Lower lobe of right lung (tissue), 2 donors: ENCODE data around the gene APOL2. TPM values are rescaled to one million over a fixed set of nuclear protein-coding genes. Genes with fewer than 3 reads are reported as not detected.
A peak's percentile ranks its signal among the peaks of the same experiment; 100 is the strongest.

Source experiments
- ATAC-seq, 2 donors: fragments of 200-7000 bp; cut with Tn5 transposase; one replicate each; pipeline ENCODE4 v1.9.1; 2020 to 2022; ENCODE audit warnings: mild to moderate bottlenecking in 2 of 2, moderate library complexity in 2 of 2
- DNase-seq: peaks from one replicate; pipeline ENCODE4 v3.0.0-alpha.2; 2020
- H3K27ac ChIP-seq: fragments of 200-600 bp; one replicate; pipeline ENCODE4 v1.8.0; 2022
- H3K27me3 ChIP-seq: fragments of 200-600 bp; one replicate; pipeline ENCODE4 v1.8.0; 2022; ENCODE audit warnings: low read depth
- H3K36me3 ChIP-seq: fragments of 200-600 bp; one replicate; pipeline ENCODE4 v1.8.0; 2022; ENCODE audit warnings: mild to moderate bottlenecking
- H3K4me1 ChIP-seq: fragments of 200-600 bp; one replicate; pipeline ENCODE4 v1.8.0; 2022
- H3K4me3 ChIP-seq: fragments of 200-600 bp; one replicate; pipeline ENCODE4 v1.8.0; 2022; ENCODE audit warnings: mild to moderate bottlenecking
- H3K9me3 ChIP-seq: fragments of 200-600 bp; one replicate; pipeline ENCODE4 v1.8.0; 2022
- intact Hi-C: fragments of 100-400 bp; cut with DNase I; formaldehyde crosslinking; loops from one replicate; pipeline ENCODE4 v1.11.0; 2022
- total RNA-seq: library from RNA; stranded (reverse); fragmentation: NEBNext Ultra II Directional; extraction: Animal tissue kit (Norgen Biotek cat#: 25700); gene quantifications from one replicate; pipeline ENCODE4 v1.2.1, GENCODE V29; 2021
- TF ChIP-seq, protein P1 (sequence below): fragments of 200-600 bp; IDR thresholded peaks from one replicate; pipeline ENCODE4 v1.8.0; 2022; ENCODE audit warnings: antibody characterized with exemption, mild to moderate bottlenecking
- donor health status: DM: no; HTN: yes; CAD: no; lungs with severe emphysema.

The APOL2 gene
- total RNA-seq, 1 donor from 2014 or later: 56.0 TPM

DNA sequence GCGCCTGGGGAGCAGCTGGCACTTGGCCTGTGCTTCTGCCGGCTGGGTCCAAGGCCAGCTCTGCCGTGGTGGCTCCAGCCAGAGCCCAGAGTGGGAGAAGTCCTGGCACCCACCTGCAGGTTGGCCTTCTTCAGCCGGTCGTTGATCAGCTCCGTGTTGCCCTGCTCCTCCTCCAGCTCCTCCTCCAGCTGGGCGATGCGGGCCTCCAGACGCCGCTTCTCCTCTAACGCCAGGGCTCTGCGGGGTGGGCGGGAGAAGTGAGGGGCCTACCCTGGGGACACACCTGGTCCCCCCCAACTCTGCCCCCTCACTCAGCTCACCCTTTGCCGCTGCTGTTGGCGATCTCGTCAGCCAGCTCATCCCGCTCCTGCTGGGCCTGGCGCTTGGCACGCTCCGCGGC is 46.2 kb upstream of the APOL2 start:
- H3K27me3 ChIP-seq: no peaks in the 10 kb centered on the region
- DNase-seq: peak; percentile 44
- intact Hi-C loops: no loop called here
- H3K9me3 ChIP-seq: no peaks in the 10 kb centered on the region
- TF ChIP-seq, protein P1, sequence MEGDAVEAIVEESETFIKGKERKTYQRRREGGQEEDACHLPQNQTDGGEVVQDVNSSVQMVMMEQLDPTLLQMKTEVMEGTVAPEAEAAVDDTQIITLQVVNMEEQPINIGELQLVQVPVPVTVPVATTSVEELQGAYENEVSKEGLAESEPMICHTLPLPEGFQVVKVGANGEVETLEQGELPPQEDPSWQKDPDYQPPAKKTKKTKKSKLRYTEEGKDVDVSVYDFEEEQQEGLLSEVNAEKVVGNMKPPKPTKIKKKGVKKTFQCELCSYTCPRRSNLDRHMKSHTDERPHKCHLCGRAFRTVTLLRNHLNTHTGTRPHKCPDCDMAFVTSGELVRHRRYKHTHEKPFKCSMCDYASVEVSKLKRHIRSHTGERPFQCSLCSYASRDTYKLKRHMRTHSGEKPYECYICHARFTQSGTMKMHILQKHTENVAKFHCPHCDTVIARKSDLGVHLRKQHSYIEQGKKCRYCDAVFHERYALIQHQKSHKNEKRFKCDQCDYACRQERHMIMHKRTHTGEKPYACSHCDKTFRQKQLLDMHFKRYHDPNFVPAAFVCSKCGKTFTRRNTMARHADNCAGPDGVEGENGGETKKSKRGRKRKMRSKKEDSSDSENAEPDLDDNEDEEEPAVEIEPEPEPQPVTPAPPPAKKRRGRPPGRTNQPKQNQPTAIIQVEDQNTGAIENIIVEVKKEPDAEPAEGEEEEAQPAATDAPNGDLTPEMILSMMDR: no peak
- peaks cover 14% of the 10 kb centered on the region for H3K4me1 ChIP-seq
- H3K36me3 ChIP-seq: peaks cover 95% of the 10 kb centered on the region
- ATAC-seq: no peak
- H3K4me3 ChIP-seq: no peak overlapping the region
- peak overlapping the region; percentile 60 for H3K27ac ChIP-seq

DNA sequence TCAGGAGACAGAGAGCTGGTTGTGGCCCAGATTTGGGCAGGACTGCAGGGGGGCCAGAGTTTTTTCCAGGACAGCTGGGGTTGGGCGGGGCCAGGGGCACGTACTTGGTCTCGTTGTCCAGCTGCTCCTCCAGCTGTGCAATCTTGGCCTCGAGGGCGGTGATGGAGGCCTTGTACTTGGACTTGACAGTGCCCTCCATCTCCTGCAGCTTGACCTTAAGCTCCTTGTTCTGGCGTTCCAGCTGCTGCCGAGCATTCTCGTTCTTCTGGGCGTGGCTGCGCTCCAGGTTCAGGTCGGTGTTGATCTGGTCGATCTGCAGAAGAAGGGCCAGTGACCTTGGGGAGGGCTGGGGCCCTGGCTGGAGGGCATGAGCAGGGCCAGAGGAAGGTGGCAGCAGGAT is 45.7 kb upstream of the APOL2 start:
- TF ChIP-seq, protein P1: no peak
- intact Hi-C loops: no loop called here
- ATAC-seq: no peak

DNA sequence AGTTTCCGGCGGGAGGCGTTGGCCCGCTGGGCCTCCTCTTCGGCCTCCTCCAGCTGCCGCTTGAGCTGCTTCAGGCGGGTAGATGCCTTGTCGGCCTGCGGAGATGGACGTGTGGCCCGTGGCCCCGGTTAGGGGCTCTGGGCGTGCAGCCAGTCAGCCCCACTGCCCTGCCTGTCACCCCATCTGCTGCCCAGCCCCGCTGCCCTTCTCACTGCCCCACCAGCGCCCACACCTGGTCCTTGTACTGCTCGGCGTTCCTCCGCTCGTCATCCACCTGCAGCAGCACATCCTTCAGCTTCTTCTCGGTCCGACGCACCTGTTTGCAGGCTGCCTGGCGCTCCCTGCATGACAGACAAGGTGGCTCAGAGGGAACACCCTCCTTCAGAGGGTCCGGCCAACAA is 44.8 kb upstream of the APOL2 start:
- no peak for ATAC-seq
- H3K27me3 ChIP-seq: no peaks in the 10 kb centered on the region
- intact Hi-C loops: no loop called here
- no peak overlapping the region for H3K4me3 ChIP-seq
- no peak overlapping the region for H3K27ac ChIP-seq
- peaks cover 6% of the 10 kb centered on the region for H3K4me1 ChIP-seq
- TF ChIP-seq, protein P1: no peak
- peaks cover 96% of the 10 kb centered on the region for H3K36me3 ChIP-seq
- H3K9me3 ChIP-seq: no peaks in the 10 kb centered on the region
- DNase-seq: no peak

More for the DNA sequence above, 45.7 kb upstream of the APOL2 start:
- Histone ChIP-seq H3K27me3 (no peaks in the 10 kb centered on the region), H3K4me1 (peaks cover 14% of the 10 kb centered on the region), H3K36me3 (peaks cover 99% of the 10 kb centered on the region), H3K27ac (no peak overlapping the region), H3K4me3 (no peak overlapping the region), H3K9me3 (no peaks in the 10 kb centered on the region)
- DNase-seq: no peak

DNA sequence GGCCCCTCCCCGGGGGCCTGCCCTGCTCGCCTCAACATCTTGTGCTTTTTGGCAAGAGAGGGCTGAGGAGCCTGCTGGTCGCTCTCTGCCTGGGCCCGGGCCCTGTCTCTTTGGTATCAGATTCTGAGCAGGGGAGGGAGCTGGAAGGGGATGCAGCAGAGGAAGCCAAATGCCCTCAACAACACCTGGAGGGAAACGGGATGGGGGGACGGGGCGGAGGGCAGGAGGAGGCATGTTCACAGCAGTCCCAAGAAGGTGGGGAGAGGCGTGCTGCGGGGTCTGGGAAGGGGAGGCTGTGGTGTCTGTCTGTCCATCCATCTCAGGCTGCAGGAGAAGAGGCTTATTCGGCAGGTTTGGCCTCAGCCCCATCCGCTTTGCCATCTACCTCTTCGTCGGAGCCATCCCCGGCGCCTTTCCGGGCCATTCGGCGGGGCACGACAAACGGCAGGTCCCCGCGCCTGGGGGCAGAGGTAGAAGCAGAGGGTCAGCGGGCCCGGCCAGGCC is 43.1 kb upstream of the APOL2 start:
- no peak for ATAC-seq
- peaks cover 78% of the 10 kb centered on the region for H3K36me3 ChIP-seq
- DNase-seq: no peak
- H3K4me1 ChIP-seq: peaks cover 7% of the 10 kb centered on the region
- no peak overlapping the region for H3K4me3 ChIP-seq
- no peaks in the 10 kb centered on the region for H3K27me3 ChIP-seq
- TF ChIP-seq, protein P1: no peak
- intact Hi-C loops: no loop called here
- no peaks in the 10 kb centered on the region for H3K9me3 ChIP-seq
- no peak overlapping the region for H3K27ac ChIP-seq

DNA sequence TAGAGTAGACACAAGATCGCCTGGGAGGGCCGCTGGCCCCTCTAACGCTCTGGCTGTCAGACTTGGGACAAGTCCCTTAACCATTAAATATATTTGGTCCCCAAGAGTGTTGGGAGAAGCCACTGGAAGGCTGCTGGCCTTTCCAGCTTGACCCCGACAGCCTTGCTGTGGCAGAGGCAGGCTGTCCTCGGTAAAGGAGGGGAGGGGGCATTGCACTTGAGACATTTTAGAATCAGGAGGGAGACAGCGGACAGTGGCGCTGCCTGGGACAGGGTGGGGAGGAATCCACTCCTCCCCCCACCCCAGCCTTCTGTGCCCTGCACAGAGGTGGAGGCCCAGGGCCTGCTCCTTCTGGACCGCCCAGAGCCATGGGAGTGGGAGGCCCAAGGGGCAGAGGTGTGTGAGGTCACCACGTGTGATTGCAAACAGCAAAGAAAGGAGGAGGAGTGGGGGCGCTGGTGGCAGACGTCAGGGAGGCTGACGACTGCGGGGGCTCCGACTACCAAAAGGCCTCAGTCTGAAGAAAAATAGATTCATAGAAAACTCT is 42.5 kb upstream of the APOL2 start:
- ATAC-seq: no peak
- no peak overlapping the region for H3K4me3 ChIP-seq
- intact Hi-C loops: no loop called here
- no peaks in the 10 kb centered on the region for H3K9me3 ChIP-seq
- no peak for DNase-seq
- H3K27ac ChIP-seq: no peak overlapping the region
- peaks cover 73% of the 10 kb centered on the region for H3K36me3 ChIP-seq
- TF ChIP-seq, protein P1: no peak
- H3K27me3 ChIP-seq: no peaks in the 10 kb centered on the region
- H3K4me1 ChIP-seq: peaks cover 8% of the 10 kb centered on the region
